GM19238 (cell line): ENCODE results near the gene MAP4K4.
"Not testable (repeated sequence)": the region's sequence is repeated elsewhere in the genome, so short reads cannot be mapped to it uniquely, and the experiment has no call there.

ENCODE experiments used
- DNase-seq: peaks from one replicate; pipeline ENCODE4 v3.0.0; 2011; ENCODE audit warnings: low spot score; ENCODE audit not compliant: insufficient read length

Gene MAP4K4

DNA sequence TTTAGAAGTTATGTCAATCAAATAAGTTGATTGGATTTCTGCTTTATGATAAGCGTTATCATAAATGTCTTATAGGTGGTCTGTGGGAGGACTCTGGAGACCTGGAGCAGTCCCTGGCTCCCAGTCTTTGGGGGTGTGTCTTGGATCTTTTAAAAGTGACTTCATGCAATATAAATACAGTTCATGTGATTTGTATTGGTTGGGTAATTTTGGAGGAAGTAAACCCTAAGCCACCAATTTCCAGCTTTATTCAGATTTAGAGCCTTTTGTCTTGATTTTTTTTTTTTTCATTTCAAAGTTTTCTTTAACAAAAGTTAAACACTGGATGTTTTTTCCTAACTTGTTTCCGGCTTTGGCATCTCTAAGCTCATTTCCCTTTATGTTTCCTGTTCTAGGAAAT lies 68.8 kb downstream of the MAP4K4 start:
- DNase-seq, result no peak

DNA sequence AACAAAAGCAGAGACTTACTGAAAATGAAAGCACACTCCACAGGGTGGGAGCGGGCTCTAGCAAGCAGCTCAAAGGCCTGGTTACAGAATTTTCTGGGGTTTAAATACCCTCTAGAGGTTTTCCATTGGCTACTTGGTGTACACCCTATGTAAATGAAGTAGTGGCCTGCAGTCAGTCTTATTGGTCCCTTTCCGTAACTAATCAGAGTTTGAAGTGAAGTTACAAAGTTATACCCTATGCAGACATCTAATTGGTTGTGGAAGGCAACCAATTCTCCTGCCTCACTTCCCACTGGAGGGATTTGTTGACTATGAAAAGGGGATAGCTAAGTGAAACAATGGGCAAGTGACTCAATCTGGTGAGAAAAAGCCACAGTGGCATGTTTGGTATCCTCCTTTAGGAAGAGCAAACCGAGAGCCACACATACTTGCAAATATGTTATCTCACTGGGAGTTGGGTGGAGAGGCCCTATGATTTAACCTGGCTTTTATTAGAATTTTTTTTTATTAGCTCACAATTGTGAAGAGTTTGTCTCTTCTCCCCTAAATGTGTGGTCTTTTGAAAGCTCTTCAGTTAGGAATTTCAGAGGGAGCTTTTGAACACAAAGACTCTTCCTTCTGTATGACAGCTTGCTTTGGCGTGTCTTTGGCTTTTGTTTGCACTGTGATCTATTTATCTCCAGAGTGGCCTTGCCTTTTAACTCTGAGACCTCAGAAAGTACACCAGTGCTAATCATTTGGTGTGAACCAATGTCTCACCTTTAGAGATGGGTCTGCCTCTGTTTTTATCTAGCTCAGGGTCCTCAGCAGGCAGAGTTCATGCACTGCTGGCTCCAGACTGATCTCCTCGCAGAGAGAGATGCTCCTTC lies 69.6 kb downstream of the MAP4K4 start:
- DNase-seq, result no peak

DNA sequence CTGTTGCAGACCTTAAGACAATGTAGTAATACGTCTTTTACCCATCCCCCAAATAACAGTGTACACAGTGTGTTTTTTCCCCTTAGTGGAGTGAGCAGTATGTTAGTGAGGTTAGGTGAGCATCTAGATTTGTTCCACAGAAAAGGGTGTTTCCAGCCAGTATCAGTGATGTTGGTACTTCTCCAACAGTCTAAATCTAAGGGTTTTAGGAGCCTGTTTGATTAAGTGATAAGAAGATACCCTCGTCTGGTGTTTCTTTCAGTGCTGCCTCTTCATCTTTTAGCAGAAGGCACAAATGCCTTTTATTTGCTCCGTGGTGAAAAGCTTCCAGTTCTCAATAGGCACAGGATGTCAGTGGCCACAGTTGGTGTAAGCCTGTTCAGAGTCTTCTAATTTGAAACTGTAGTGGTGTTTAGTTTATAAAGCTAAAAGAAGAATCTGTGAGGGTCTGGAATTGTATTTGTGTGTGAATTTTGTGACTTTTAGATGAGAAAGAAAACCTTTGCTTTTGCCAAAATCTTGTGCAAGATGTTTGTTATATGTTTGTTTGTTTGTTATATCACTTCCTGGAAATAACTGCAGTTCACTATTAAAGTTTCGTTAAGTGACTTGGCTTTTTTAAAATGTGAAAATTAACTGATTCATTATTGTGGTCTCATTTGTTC lies 71.2 kb downstream of the MAP4K4 start:
- no peak for DNase-seq

DNA sequence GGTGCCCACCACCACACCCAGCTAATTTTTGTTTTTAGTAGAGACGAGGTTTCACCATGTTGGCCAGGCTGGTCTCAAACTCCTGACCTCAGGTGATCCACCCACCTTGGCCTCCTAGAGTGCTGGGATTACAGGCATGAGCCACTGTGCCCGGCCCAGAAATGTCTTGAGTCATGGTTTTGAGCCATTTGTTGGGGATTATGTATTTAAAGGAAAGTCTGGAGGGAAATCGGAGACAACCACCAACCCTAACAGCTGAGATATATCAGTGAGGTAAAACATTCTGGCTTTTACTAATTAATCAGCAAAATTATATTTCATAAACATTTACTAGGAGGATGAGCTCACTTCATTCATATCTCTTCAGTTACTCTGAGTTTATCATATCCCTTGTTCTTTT lies 72.2 kb downstream of the MAP4K4 start:
- not testable (repeated sequence) for DNase-seq

DNA sequence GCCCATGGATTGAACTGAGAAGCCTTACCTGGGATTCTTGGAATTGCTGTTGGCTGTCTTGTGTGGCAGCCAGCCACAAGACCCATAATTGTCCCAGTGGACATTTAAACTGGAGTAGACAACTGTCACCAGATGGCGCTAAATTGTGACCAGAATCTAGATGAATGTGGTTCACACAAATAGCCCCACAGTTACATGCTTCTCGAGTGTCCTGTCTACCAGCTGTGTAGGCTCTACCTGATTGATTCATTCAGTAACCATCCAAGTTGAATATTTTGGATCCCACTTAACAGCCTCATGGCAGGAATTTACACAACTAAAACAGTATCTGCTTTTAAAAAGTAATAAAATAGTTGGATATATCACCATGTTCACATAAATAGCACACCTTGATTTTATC lies 73.2 kb downstream of the MAP4K4 start:
- peak; percentile 14 for DNase-seq

DNA sequence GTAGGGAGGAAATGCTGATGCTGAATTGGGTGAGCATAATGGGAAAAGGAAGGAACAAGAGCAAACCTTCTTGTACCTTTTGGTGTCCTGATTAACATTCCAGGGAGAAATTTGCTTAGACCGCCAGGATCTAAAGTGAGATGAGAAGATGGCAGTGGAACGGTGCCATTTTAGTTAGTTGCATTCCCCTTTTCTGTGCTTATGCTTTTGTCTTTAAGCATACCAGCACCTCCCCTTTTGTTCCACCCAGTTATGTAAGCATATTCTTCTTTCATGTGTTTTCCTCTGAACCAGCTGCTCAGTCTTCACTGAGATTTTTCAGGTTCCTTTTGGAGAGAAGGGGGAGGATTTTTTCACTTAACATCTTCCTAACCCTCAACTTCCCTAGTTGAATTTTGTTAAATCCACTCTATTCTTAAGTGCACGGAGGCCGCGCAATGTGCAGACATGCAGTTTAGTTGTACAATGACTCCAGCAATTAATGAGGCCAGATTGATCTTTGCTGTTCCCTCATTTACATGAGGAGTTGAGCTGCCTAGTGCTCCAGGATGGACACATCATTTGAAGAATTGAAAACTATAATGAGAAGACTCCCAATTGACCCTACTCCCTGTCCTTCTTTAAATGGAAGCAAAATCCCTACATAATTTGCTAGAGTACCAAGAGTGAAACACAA lies 73.9 kb downstream of the MAP4K4 start:
- no peak for DNase-seq

DNA sequence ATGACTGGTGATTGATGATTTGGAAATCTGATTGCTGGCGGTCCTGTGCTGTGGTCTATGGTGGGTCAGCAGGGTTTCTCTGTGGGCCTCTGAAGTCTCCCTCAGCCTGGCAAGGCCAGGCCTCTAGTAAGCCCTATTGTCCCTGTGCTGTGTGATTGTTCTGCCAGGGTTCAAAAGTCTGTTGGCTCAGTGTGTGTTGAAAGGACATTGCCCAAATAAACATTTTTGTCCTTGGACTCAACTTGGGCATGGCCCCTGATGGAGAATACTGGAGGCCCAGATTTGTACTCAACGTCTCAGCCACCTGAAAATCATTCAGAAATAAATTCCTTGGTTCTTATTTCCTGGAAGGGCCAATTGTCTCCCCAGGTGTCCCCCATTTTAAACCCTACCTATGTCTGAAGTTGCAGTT lies 74.4 kb downstream of the MAP4K4 start:
- no peak for DNase-seq

DNA sequence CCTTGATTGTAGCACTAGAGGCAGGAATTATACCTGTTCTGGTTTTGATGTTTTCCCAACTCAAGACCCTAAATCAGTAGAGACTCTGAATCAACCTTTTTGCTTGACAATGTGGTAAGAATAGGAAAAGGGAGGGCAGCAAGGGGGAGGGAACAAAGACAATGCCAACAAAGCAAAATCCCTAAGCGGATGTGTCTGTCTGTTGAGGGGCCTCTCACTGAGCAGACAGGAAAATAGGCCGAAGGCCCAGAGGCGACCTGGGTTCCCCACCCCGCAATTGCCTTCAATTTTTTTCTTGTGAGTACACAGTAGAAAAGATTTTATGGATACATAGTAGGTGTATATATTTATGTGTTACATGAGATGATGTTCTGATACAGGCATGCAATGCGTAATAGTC lies 75.6 kb downstream of the MAP4K4 start:
- no peak for DNase-seq

DNA sequence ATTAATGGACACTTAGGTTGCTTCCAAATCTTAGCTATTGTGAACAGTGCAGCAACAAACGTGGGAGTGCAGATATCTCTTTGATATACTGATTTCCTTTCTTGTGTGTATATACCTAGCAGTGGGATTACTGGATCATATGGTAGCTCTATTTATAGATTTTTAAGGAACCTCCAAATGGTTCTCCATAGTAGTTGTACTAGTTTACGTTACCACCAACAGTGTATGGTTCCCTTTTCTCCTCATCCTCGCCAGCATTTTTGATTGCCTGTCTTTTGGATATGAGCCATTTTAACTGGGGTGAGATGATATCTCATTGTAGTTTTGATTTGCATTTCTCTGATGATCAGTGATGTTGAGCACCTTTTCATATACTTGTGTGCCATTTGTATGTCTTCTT lies 76.5 kb downstream of the MAP4K4 start:
- DNase-seq, result not testable (repeated sequence)

DNA sequence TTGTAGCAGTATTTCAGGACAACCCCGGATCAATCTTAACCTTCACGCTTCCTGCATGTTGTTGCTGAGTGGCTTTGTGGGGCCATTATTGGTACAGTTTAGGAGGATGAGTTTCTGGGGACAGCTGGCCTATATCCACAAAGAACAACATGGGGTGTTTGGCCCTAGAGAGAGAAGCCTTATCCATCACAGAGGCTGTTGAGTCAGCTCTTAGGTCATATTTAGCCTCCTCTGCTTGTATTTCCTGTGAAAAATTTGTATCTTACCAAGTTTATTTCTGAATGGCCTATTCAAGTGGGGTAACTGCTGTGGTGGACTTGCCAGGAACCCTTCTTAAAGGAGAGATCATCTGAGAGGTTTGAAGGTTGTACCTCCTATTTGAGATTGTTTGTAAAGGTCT lies 77.6 kb downstream of the MAP4K4 start:
- DNase-seq, result no peak

DNA sequence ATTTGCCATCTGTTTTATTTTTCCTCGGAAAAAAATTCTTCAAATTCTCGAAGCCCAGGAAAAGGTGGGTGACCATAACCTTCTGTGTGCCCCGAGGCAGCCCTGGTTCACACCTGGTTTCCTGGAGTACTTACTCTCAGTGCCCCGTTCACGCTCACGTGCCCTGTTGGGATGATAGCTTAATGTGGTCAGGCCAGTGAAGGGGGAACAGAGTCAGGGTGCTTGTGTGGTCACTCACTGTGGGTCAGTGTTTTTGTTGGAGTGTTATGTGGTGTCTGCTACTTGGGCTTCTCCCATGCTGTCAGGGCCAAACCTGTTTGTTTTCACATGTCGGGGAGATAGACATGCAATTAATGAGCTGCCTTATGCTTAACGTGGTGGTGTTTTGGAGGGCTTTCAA lies 78.1 kb downstream of the MAP4K4 start:
- no peak for DNase-seq

DNA sequence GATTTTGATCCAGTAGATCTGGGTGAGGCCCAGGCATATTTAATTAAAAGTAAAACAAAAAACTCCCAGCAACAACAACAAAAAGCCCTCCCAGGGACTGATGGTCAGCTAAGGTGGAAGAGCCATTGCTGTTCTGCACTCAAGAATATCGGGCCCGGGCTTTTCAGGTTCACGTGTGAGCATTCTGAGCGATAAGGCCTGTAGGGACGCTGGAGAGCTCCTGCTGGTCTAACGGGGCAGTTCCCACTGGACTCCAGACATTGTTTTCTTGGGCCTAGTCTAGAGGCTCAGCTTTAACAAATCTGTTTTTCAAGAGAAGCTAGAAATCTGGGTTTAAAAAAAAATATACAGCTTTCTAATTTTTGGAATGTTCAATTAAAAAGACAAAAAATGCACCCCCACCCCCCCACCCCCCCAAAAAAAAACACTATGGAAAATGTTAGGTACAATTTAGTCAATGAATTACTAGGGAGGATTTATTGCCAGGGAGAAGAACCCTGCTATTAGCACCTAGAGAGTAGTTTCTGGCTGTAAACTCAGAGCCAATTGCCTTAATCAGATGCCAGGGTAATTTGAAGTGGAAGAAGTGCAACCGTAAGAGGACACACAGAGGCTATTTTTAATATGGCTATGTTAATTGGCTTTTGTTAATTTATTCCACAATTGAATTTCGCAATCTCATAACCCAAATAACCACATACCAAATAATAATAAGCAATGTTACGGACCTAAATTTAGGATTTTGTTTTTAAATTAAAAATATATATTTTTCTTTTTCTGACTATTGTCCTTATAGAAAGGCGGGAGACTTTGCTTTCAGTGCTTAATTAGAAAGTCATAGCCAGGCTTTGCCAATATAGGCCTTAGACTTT lies 78.9 kb downstream of the MAP4K4 start:
- DNase-seq, result no peak

DNA sequence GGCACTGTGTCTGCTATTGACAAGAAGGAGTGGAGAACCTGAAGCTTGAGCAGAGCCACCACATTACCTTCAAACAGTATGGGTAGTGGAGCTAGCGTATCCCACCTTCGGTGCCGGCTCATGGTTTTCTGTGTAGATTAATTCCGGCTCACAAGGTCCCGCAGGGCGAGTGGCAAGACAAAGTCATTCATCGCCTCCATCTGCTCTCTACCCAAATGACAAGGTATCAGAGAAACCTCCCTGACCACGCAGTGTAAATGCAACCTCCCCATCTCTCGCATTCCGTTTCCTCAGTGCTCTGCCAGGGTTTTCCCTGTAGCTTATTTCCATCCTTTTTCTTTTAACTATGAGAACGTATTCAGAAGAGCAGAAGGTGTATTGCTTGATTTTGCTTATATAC lies 79.8 kb downstream of the MAP4K4 start:
- DNase-seq, result no peak

DNA sequence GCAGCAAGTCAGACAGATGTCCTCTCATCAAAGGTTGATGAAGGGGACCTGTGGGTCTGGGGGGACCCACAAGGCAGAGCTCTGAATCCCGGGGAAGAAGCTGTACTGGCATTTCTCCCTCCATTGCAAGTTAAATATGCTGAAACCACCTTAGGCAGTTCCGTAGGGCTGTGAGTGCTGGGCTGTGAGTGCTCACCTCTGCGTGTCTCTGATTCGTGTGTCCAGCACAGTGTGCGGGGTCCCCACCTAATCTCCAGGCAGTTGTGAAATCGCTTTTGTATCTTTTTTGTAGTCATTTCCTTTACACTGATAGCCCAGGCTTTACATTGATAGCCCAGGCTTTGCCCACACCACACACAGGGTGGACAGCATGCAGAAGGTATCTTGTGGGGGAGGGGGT lies 80.6 kb downstream of the MAP4K4 start:
- DNase-seq, result no peak

DNA sequence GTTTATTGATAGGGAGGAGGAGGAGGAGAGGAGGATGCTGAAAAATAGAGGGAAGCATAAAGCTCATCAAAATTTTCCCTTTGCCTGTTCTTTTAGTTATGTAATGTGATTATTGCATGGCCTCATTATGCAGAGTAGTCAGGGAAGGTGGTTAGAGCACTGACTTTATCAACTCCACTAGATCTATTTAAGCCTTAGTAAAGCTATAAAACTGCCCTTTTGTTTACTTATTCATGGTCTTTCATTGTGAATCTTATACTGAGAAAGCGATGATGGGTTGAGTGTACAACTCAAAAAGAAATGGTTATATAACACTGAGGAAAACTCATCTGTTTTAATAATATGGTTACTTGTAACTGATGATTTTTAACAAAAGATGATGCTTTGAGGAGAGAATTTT lies 81.7 kb downstream of the MAP4K4 start:
- DNase-seq, result no peak

DNA sequence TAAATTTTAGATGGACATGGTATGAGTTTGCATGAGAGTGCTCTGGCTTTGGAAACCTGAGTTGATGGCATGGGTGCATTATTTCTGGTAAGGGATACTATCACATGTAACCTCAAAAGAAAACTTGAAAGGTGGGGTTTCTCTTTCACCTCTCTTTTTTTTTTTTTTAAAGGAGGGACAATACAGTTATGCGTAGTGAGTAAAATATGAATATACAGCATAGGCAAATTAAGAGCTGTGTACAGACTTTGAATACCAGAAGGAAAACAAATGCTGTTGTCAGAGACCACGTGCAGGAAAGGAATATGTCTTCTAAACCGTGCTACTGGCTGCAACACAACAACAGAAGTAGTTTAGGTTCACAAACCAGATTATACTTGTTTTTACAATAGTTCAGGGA lies 82.1 kb downstream of the MAP4K4 start:
- no peak for DNase-seq

DNA sequence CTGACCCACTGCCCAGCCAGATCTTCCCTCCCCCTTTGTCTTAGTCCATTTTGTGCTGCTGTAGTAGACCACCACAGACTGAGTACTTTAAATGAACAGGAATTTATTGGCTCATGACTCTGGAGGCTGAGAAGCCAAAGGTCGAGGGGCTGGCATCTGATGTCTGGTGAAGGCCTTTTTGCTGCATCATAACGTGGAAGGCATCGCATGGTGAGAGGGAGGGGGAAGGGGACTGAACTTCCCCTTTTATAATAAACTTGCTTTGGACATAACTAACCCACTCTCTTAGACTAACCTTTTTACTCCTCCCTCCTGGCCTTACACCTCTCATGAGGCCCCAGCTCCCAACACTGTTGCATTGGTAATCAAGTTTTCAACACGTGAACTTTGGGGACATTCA lies 83.8 kb downstream of the MAP4K4 start:
- DNase-seq, result no peak

DNA sequence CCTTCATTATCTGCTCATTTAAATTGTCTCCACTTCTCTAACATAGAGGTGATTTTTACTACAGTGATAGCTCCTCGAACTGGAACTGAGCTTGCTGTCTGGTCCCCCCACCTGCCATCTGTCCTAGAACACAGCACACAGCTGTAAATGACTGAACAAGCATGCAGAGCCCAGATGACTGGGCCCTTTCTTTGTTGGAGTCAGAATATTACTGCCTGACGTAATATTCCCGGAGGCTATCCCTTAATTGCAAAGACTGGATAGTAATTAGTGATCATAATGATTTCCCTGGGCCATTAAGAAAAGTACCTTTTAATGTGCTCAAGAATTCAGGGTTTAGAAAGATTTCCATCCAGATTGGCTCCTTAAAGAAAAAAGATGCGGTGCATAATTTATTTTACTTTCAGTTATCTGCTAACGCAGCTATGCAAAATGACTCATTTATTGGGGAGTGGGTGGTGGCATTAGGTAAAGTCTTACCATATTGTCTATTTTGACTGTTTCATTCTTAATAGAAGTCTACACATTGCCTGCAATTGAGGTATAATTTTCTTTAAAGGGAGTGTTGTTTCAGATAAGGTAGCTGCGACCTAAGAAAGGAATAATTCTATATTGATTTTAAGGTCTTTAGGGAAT lies 84.4 kb downstream of the MAP4K4 start:
- no peak for DNase-seq

DNA sequence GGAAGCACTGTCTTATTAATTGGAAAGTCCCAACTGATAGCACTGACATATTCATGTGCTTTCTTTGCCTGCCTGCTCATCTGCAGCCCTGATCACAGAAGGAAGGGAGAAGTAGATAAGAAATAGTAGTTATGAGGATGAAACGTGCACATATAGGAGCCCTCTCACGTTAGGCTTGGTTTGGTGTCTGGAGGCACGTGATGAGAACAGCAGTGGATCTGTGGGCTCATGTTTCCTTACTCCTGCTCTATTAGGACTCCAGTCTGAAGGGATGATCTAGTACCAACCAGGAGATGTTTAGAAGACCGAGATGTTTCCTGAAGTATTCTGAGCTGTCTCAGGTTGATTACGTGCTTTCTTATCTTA lies 84.9 kb downstream of the MAP4K4 start:
- no peak for DNase-seq

DNA sequence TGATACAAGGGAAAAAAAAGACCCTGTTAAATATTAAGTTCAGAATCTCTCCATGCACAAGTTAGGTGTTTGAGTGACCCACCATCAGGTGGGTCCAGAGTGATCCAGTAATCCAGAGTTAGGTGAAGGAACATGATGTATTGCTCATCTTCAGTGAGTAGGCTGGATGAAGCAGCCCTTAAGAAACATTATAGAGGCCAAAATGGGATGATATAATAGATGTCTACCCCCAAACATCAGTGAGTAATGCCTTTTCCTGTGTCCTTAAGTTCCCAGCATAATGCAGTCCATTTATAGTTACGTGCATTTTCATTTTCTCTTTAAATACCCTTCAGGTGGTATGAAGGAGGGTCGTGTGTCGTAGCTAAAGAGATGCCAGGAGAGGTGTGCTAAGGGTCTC lies 89.6 kb downstream of the MAP4K4 start:
- DNase-seq, result no peak

DNA sequence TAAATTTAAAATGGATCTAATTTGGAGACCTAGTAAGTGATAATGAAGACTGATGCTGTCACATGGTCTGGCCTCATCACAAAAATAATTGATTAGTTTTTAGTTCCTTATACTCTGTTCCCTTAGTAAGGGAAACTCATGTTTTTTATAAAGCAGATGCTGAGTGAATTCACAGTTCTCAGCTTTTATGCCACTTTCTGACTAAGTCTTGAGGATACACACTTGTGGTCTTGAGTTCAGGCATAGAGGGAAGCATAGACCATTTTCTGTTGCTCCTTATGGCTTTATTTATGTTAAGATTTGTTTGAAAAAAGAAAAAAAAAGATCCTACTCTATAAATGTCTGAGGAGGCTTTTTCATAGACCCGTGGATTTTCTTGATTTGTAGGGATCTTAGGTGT lies 91.1 kb downstream of the MAP4K4 start:
- no peak for DNase-seq
